Uterus (tissue), 4 donors: Measurements from ENCODE around the gene ZNF462. TPM values are rescaled to one million over a fixed set of nuclear protein-coding genes. Genes with fewer than 3 reads are reported as not detected.

Experiments
- DNase-seq, 2 donors: peaks; one replicate each; pipeline ENCODE4 v3.0.0-alpha.2; 2019 to 2020
- H3K27ac ChIP-seq, 2 donors: fragments of 200-600 bp; sonication (generic); 1 replicate in 1 of 2; 2 replicates in 1 of 2; pipeline ENCODE4 v1.5.1; 2016 to 2018
- H3K27me3 ChIP-seq, 2 donors: fragments of 200-600 bp; sonication (generic); one replicate each; pipeline ENCODE4 v1.5.1; 2018 to 2019; ENCODE audit warnings: control low read depth in 1 of 2
- H3K36me3 ChIP-seq, 2 donors: fragments of 200-600 bp; sonication (generic); one replicate each; pipeline ENCODE4 v1.5.1; 2019; ENCODE audit warnings: control low read depth in 1 of 2
- H3K4me1 ChIP-seq, 2 donors: fragments of 200-600 bp; sonication (generic); one replicate each; pipeline ENCODE4 v1.5.1; 2018 to 2019; ENCODE audit warnings: control low read depth in 1 of 2
- H3K4me3 ChIP-seq, 2 donors: fragments of 200-600 bp; sonication (generic); 1 replicate in 1 of 2; 2 replicates in 1 of 2; pipeline ENCODE4 v1.5.1; 2018 to 2019; ENCODE audit warnings: mild to moderate bottlenecking in 1 of 2
- H3K9me3 ChIP-seq, 2 donors: fragments of 200-600 bp; sonication (generic); one replicate each; pipeline ENCODE4 v1.5.1; 2019; ENCODE audit warnings: control low read depth in 1 of 2
- POLR2A ChIP-seq, 2 donors: fragments of 450-650 bp; IDR thresholded peaks; one replicate each; pipeline ENCODE4 v1.6.1; 2016; ENCODE audit warnings: antibody characterized with exemption in 2 of 2, mild to moderate bottlenecking in 1 of 2, moderate library complexity in 1 of 2
- intact Hi-C: fragments of 100-400 bp; cut with DNase I; formaldehyde crosslinking; loops from one replicate; pipeline ENCODE4 v1.15.1; 2023; ENCODE audit warnings: low total_unique reads
- total RNA-seq, 4 donors: library from RNA; depleted of rRNA in 3 of 4; stranded (reverse); fragments of >200 nt in 3 of 4; gene quantifications; one replicate each; pipeline versions ENCODE4 v1.1.0 to v1.2.4, GENCODE V29; 2014 to 2023
- TF ChIP-seq, protein P1 (sequence below), 4 experiments: fragments of 200-600 bp in 2 of 4; fragments of 450-650 bp in 2 of 4; sonication (generic) in 2 of 4; IDR thresholded peaks; one replicate each; pipeline ENCODE4 v1.5.1; 2016 to 2019; ENCODE audit warnings: antibody characterized with exemption in 4 of 4, mild to moderate bottlenecking in 2 of 4, moderate library complexity in 1 of 4
- donor health status: DM: yes; HTN: yes; CAD: no.

Gene ZNF462
- total RNA-seq, 4 donors from 2014 or later, result 18.2 to 136 (median 60.1) TPM

DNA sequence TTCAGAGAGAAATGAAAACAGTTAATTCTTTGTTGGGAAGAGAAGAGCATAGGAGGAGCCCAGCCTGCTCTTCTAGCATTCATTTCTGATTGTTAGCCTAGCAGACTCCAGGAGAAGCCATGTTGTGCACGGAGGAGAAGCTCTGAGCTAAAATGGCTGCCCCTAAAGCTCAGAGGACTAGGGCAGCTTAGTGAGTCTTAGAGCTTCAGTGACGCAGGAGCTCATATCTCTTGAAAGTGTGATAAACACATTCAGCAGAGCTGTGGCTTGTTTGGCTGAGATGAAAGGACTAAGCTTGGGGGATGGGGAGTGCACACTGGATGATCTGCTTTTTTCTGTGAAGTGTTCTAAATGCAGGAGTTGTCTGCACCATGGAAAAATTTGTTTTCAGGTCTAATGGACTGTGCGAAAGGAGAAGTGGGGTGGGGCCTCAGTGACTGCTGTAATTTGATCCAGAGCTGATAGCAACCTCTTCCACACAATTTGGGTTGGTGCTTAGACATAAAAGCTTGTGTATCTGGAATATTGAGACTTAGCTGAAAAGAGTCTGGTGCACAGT, 58.5 kb downstream of the ZNF462 start:
- H3K9me3 ChIP-seq, result no peaks in the 10 kb centered on the region
- H3K27me3 ChIP-seq, result no peaks in the 10 kb centered on the region
- peak; percentile 25 to 66 for DNase-seq

DNA sequence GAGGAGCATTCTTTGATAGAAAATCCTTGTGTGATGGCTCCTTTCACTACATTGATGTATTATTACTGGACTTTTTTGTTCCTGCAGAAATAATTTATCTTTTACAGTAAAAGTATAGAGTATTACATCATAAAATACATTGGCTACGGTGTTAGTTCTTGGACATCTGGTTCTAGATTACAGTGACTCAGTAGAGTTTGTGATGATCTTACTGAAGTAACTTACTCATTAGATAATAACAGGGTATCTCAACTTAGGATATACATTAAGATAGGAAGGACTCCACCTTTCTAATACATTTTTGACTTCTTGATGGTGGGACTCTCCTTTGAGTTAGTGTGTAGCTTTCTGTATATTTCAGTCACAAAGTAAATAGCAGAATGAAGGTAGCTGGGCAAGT, 59.1 kb downstream of the ZNF462 start:
- intact Hi-C loops, result no loop called here
- TF ChIP-seq POLR2A (IDR thresholded peaks at IDR 0.05), result no peak
- TF ChIP-seq, protein P1, sequence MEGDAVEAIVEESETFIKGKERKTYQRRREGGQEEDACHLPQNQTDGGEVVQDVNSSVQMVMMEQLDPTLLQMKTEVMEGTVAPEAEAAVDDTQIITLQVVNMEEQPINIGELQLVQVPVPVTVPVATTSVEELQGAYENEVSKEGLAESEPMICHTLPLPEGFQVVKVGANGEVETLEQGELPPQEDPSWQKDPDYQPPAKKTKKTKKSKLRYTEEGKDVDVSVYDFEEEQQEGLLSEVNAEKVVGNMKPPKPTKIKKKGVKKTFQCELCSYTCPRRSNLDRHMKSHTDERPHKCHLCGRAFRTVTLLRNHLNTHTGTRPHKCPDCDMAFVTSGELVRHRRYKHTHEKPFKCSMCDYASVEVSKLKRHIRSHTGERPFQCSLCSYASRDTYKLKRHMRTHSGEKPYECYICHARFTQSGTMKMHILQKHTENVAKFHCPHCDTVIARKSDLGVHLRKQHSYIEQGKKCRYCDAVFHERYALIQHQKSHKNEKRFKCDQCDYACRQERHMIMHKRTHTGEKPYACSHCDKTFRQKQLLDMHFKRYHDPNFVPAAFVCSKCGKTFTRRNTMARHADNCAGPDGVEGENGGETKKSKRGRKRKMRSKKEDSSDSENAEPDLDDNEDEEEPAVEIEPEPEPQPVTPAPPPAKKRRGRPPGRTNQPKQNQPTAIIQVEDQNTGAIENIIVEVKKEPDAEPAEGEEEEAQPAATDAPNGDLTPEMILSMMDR (IDR thresholded peaks at IDR 0.05), result no peak
- peaks cover 0 to 19% of the 10 kb centered on the region in 2 donors for H3K4me1 ChIP-seq
- no peaks in the 10 kb centered on the region for H3K36me3 ChIP-seq
- no peaks in the 10 kb centered on the region for H3K9me3 ChIP-seq
- DNase-seq, result no peak
- H3K27ac ChIP-seq, result peak overlapping the region; percentile 83 to 87
- no peak overlapping the region for H3K4me3 ChIP-seq
- H3K27me3 ChIP-seq, result no peaks in the 10 kb centered on the region

More for the DNA sequence above, 58.5 kb downstream of the ZNF462 start:
- peak overlapping the region; percentile 83 to 87 for H3K27ac ChIP-seq
- intact Hi-C loops, result no loop called here
- H3K4me1 ChIP-seq, result peaks cover 0 to 19% of the 10 kb centered on the region in 2 donors
- TF ChIP-seq POLR2A (IDR thresholded peaks at IDR 0.05), result no peak
- TF ChIP-seq, protein P1 (IDR thresholded peaks at IDR 0.05), result no peak
- no peak overlapping the region for H3K4me3 ChIP-seq
- H3K36me3 ChIP-seq, result no peaks in the 10 kb centered on the region

DNA sequence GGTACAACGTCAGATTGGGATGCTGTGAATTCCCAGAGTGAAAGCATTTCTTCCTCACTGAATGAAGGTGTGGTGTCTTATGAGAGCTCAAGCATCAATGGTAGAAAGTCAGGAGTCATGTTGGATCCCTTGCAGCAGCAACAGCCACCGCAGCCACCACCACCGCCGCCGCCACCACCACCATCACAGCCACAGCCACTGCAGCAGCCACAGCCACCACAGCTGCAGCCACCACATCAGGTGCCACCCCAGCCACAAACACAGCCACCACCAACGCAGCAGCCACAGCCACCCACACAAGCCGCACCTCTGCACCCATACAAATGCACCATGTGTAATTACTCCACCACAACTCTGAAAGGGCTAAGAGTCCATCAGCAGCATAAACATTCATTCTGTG, 62.4 kb downstream of the ZNF462 start:
- no peaks in the 10 kb centered on the region for H3K36me3 ChIP-seq
- TF ChIP-seq, protein P1 (IDR thresholded peaks at IDR 0.05), result no peak
- no peak for TF ChIP-seq POLR2A (IDR thresholded peaks at IDR 0.05)
- no peak for DNase-seq
- no peaks in the 10 kb centered on the region for H3K9me3 ChIP-seq
- H3K27ac ChIP-seq, result no peak overlapping the region
- no peak overlapping the region for H3K4me3 ChIP-seq
- H3K4me1 ChIP-seq, result peaks cover 0 to 16% of the 10 kb centered on the region in 2 donors
- intact Hi-C loops, result no loop called here
- H3K27me3 ChIP-seq, result no peaks in the 10 kb centered on the region

DNA sequence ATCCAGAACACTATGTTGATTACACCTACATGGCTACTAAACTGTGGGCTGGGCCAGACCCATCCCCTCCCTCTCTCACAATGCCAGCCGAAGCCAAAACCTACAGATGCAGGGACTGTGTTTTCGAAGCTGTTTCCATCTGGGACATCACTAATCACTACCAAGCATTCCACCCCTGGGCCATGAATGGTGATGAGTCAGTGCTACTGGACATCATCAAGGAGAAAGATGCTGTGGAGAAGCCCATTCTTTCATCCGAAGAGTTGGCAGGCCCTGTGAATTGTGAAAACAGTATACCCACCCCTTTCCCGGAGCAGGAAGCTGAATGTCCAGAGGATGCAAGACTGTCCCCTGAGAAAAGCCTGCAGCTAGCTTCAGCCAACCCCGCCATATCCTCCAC, 65.0 kb downstream of the ZNF462 start:
- DNase-seq, result no peak
- H3K36me3 ChIP-seq, result no peaks in the 10 kb centered on the region
- H3K4me3 ChIP-seq, result no peak overlapping the region
- TF ChIP-seq POLR2A (IDR thresholded peaks at IDR 0.05), result no peak
- TF ChIP-seq, protein P1 (IDR thresholded peaks at IDR 0.05), result no peak
- H3K9me3 ChIP-seq, result no peaks in the 10 kb centered on the region
- H3K4me1 ChIP-seq, result no peaks in the 10 kb centered on the region
- no peaks in the 10 kb centered on the region for H3K27me3 ChIP-seq
- intact Hi-C loops, result no loop called here
- no peak overlapping the region for H3K27ac ChIP-seq

DNA sequence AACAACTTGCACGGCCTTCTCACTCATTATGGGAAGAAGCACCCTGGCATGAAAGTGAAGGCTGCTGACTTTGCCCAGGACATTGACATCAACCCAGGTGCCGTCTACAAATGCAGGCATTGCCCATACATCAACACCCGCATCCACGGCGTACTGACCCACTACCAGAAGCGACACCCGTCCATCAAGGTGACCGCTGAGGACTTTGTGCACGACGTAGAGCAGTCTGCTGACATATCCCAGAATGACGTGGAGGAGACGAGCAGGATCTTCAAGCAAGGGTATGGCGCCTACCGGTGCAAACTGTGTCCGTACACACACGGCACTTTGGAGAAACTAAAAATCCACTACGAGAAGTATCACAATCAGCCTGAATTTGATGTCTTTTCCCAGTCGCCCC, 65.4 kb downstream of the ZNF462 start:
- Histone ChIP-seq H3K9me3 (no peaks in the 10 kb centered on the region), H3K36me3 (no peaks in the 10 kb centered on the region), H3K27me3 (no peaks in the 10 kb centered on the region), H3K4me3 (no peak overlapping the region), H3K4me1 (no peaks in the 10 kb centered on the region), H3K27ac (no peak overlapping the region)
- DNase-seq, result no peak
- no peak for TF ChIP-seq POLR2A (IDR thresholded peaks at IDR 0.05)
- TF ChIP-seq, protein P1 (IDR thresholded peaks at IDR 0.05), result no peak
- intact Hi-C loops, result no loop called here
